ENCODE results near the gene C1orf210. TPM values are rescaled to one million over a fixed set of nuclear protein-coding genes. Genes with fewer than 3 reads are reported as not detected.
A peak's percentile ranks its signal among the peaks of the same experiment; 100 is the strongest.

C1orf210 gene
- total and polyA plus RNA-seq, 9 of the 15 experiments (the other 6 are each of a cell fraction or from before 2014, with no cell fraction given): 0.21 TPM; not detected in 8

GRCh38 chr1:43316738-43317520 is 31.5 kb upstream of the C1orf210 start:
- H3K9ac ChIP-seq (ENCODE audit: insufficient read depth in 1 of 2, low read depth in 2 of 2, low read length in 2 of 2): no peak overlapping the region; a peak in 1 of 4 replicates
- intact Hi-C loops (cut with micrococcal nuclease): no loop called here
- peaks cover 6 to 29% of the 10 kb centered on the region in 2 experiments; a peak in 3 of 5 replicates for H3K27me3 ChIP-seq (ENCODE audit: control insufficient read depth in 2 of 2, insufficient read depth in 2 of 2, low read length in 2 of 2)
- peaks cover 3 to 21% of the 10 kb centered on the region in 2 experiments; a peak in 3 of 5 replicates for H3K4me1 ChIP-seq (replicated peaks in 1 of 2; ENCODE audit: control insufficient read depth in 2 of 2, insufficient read depth in 2 of 2, low read length in 2 of 2)
- in situ Hi-C loops (cut with MboI): no loop called here
- ATAC-seq (peak; percentile 54), FAIRE-seq (no peak), DNase-seq (ENCODE audit: extremely low read depth in 1 of 4, low spot score in 3 of 4) (no peak)
- no peak overlapping the region for H2AFZ ChIP-seq (ENCODE audit: low read depth, low read length)
- ChIA-PET POLR2A (interaction anchor here (0.5 to 1.1 kb wide), 2 partner anchors 14 to 355 kb away, joined by 3 read pairs; no protein-coding TSS in a partner anchor), CTCF (ENCODE audit: low intra/inter-chr PET ratio) (no interaction called here)
- no peaks in the 10 kb centered on the region for H3K79me2 ChIP-seq (ENCODE audit: control insufficient read depth, insufficient read depth, low read length)
- H3K27ac ChIP-seq (ENCODE audit: extremely low read depth, low read depth, low read length): no peak overlapping the region
- H3K36me3 ChIP-seq (ENCODE audit: control insufficient read depth, insufficient read depth, low read length): no peaks in the 10 kb centered on the region
- no peak overlapping the region for H3K4me3 ChIP-seq
- H3K4me2 ChIP-seq (ENCODE audit: insufficient read depth, low read length): no peak overlapping the region
- peaks cover 8% of the 10 kb centered on the region; the same call in 1 of the 2 replicates for H4K20me1 ChIP-seq (replicated peaks; ENCODE audit: control insufficient read depth, insufficient read depth, low read length)
- TF ChIP-seq SIN3B (IDR thresholded peaks at IDR 0.05; ENCODE audit: low read depth) (no peak), NFIC (IDR thresholded peaks at IDR 0.05) (0 out of 2 replicates have a peak, but pooled peaks have one; percentile 19), ZNF695 (CRISPR knock-in tag; IDR thresholded peaks at IDR 0.05) (no peak)
- TF ChIP-seq, protein P1, sequence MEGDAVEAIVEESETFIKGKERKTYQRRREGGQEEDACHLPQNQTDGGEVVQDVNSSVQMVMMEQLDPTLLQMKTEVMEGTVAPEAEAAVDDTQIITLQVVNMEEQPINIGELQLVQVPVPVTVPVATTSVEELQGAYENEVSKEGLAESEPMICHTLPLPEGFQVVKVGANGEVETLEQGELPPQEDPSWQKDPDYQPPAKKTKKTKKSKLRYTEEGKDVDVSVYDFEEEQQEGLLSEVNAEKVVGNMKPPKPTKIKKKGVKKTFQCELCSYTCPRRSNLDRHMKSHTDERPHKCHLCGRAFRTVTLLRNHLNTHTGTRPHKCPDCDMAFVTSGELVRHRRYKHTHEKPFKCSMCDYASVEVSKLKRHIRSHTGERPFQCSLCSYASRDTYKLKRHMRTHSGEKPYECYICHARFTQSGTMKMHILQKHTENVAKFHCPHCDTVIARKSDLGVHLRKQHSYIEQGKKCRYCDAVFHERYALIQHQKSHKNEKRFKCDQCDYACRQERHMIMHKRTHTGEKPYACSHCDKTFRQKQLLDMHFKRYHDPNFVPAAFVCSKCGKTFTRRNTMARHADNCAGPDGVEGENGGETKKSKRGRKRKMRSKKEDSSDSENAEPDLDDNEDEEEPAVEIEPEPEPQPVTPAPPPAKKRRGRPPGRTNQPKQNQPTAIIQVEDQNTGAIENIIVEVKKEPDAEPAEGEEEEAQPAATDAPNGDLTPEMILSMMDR (IDR thresholded peaks at IDR 0.05 in 2 of 3, conservative IDR thresholded peaks at IDR 0.05 in 1 of 3; ENCODE audit: insufficient read depth in 2 of 3, low read depth in 1 of 3, low read length in 3 of 3): peak in 2 of 3 experiments; percentile 38 to 57; a peak in 5 of 6 replicates
- 13% methylated on average over 16 of the region's 16 CpGs for WGBS (ENCODE audit: insufficient coverage, low coverage, missing lambda C conversion rate)
- H3K9me3 ChIP-seq (replicated peaks; ENCODE audit: control insufficient read depth, insufficient read depth, low read depth, low read length): no peaks in the 10 kb centered on the region
- no peaks in the 10 kb centered on the region for H3K9me1 ChIP-seq (ENCODE audit: control insufficient read depth, insufficient read depth, low read length)
- no TSS peak for BruUV-seq (replicated peaks)
